Measurements from ENCODE around the gene MTRFR.

DNA sequence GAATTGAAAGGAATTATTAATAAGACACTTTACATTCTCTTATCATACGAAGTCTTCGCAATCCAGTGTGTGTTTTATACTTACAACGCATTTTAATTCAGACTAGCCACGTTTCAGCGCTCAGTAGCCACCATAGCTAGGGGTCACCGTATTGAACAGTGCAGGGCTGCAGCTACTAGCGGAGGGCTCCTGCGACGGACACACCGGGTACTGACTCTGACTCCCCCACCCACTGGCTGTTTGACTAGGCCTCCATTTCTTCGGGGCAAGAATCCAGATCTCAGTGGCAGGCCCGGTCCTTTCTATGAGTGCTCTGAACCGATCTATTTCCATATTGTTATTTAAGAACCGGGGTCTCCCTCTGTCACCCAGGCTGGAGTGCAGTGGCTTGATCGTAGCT is 39.9 kb downstream of the MTRFR start:
- TF ChIP-seq, protein P1, sequence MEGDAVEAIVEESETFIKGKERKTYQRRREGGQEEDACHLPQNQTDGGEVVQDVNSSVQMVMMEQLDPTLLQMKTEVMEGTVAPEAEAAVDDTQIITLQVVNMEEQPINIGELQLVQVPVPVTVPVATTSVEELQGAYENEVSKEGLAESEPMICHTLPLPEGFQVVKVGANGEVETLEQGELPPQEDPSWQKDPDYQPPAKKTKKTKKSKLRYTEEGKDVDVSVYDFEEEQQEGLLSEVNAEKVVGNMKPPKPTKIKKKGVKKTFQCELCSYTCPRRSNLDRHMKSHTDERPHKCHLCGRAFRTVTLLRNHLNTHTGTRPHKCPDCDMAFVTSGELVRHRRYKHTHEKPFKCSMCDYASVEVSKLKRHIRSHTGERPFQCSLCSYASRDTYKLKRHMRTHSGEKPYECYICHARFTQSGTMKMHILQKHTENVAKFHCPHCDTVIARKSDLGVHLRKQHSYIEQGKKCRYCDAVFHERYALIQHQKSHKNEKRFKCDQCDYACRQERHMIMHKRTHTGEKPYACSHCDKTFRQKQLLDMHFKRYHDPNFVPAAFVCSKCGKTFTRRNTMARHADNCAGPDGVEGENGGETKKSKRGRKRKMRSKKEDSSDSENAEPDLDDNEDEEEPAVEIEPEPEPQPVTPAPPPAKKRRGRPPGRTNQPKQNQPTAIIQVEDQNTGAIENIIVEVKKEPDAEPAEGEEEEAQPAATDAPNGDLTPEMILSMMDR (IDR thresholded peaks at IDR 0.05; ENCODE audit: low read length), result no peak
- TF ChIP-seq EZH2 (optimal IDR thresholded peaks at IDR 0.05; ENCODE audit: low read depth, low read length), result no peak
- TF ChIP-seq EZH2phosphoT487 (IDR thresholded peaks at IDR 0.05; ENCODE audit: low read length), result no peak
